ENCODE data around the gene CRYBA1. TPM values are rescaled to one million over a fixed set of nuclear protein-coding genes. Genes with fewer than 3 reads are reported as not detected.

The CRYBA1 gene
- total RNA-seq, 1 experiment from 2014 or later: not detected

DNA sequence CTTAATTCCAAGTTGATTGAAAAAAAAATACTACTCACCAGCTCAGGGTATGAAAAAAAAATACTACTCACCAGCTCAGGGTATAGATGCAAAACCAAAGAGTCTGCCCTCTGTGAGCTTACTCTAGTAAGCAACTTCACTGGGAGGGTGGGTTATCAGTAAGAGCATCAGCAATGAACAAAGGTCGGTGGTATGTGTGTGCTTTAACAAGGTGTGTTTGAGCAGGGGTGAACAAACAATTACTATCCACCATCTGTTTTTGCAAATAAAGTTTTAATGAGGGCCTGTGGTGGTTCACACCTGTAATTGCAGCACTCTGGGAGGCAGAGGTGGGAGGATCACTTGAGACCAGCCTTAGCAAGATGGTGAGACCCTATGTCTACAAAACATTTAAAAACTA, 27.3 kb downstream of the CRYBA1 start:
- no peak overlapping the region for H3K4me3 ChIP-seq (ENCODE audit: low read depth, low read length, poor library complexity, severe bottlenecking)
- H3K9me3 ChIP-seq (ENCODE audit: low read depth, low read length, poor library complexity, severe bottlenecking): no peaks in the 10 kb centered on the region
- POLR2A ChIA-PET (ENCODE audit: low non-redundant PET): interaction anchor here (0.7 kb wide), 1 partner anchor 267 kb away, joined by 3 read pairs; no protein-coding TSS in a partner anchor
- intact Hi-C loops (cut with micrococcal nuclease; ENCODE audit: unreplicated experiment): no loop called here
- CTCF ChIA-PET: no interaction called here
- no peak for TF ChIP-seq EZH2 (IDR thresholded peaks at IDR 0.05; ENCODE audit: borderline replicate concordance, low read depth, low read length, poor library complexity, severe bottlenecking)
- TF ChIP-seq, protein P1, sequence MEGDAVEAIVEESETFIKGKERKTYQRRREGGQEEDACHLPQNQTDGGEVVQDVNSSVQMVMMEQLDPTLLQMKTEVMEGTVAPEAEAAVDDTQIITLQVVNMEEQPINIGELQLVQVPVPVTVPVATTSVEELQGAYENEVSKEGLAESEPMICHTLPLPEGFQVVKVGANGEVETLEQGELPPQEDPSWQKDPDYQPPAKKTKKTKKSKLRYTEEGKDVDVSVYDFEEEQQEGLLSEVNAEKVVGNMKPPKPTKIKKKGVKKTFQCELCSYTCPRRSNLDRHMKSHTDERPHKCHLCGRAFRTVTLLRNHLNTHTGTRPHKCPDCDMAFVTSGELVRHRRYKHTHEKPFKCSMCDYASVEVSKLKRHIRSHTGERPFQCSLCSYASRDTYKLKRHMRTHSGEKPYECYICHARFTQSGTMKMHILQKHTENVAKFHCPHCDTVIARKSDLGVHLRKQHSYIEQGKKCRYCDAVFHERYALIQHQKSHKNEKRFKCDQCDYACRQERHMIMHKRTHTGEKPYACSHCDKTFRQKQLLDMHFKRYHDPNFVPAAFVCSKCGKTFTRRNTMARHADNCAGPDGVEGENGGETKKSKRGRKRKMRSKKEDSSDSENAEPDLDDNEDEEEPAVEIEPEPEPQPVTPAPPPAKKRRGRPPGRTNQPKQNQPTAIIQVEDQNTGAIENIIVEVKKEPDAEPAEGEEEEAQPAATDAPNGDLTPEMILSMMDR (conservative IDR thresholded peaks at IDR 0.05; ENCODE audit: low read depth, low read length): no peak
- no peaks in the 10 kb centered on the region for H3K4me1 ChIP-seq (ENCODE audit: insufficient read depth, low read length, poor library complexity, severe bottlenecking)
- peaks cover 66% of the 10 kb centered on the region for H3K36me3 ChIP-seq (ENCODE audit: insufficient read depth, low read length, poor library complexity, severe bottlenecking)
- no peak overlapping the region for H3K27ac ChIP-seq (ENCODE audit: low read depth, low read length, poor library complexity, severe bottlenecking)
- DNase-seq (ENCODE audit: low spot score): no peak
- no peaks in the 10 kb centered on the region for H3K27me3 ChIP-seq (replicated peaks; ENCODE audit: insufficient read depth, low read depth, low read length, poor library complexity)
- no TSS peak for BruUV-seq (replicated peaks)

DNA sequence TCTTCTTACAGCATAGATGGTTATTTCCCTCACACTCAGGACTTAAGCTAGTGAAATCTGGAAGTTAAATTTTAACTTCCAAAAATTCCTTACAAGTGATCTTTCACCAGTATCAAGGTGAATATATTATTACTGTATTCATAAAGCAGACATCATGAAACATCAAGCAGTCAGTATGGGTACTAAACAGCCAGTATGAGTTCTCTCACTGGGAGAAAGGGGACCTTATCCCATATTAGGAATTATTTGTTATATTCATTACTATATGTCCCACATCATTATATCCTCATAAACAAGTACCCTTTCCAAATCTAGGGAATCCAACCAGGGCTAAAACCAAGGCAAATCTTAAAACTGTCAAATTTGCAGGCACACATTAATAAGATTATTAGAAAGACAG, 32.0 kb downstream of the CRYBA1 start:
- no peak for DNase-seq (ENCODE audit: low spot score)
- POLR2A ChIA-PET (ENCODE audit: low non-redundant PET): no interaction called here

DNA sequence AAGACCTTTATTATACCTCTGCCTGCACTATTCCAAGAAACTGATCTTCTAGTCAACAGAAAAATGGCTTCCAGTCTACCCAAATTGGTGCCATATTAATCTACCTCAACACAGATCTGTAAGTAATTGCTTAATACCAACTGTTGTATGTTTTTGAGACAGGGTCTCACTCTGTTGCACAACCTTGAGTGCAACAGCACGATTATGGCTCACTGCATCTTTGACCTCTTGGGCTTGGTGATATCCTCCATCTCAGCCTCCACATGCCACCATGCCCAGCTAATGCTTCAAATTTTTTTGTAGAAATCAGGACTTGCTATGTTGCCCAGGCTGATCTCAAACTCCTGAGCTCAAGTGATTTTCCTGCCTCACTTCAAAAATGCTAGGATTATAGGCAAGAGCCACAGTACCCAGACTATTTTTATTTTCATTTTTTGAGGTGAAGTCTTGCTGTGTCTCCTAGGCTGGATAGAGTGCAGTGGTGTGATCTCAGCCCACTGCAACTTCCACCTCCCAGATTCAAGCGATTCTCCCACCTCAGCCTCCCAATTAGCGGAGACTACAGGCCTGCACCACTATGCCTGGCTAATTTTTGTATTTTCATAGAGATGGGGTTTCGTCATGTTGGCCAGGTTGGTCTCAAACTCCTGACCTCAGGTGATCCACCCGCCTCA, 32.9 kb downstream of the CRYBA1 start:
- no TSS peak for BruUV-seq (replicated peaks)
- DNase-seq (ENCODE audit: low spot score): no peak
- TF ChIP-seq EZH2 (IDR thresholded peaks at IDR 0.05; ENCODE audit: borderline replicate concordance, low read depth, low read length, poor library complexity, severe bottlenecking): no peak
- TF ChIP-seq, protein P1 (conservative IDR thresholded peaks at IDR 0.05; ENCODE audit: low read depth, low read length): no peak
- Histone ChIP-seq H3K36me3 (ENCODE audit: insufficient read depth, low read length, poor library complexity, severe bottlenecking) (peaks cover 89% of the 10 kb centered on the region), H3K27me3 (replicated peaks; ENCODE audit: insufficient read depth, low read depth, low read length, poor library complexity) (no peaks in the 10 kb centered on the region), H3K9me3 (ENCODE audit: low read depth, low read length, poor library complexity, severe bottlenecking) (peaks cover 6% of the 10 kb centered on the region), H3K4me1 (ENCODE audit: insufficient read depth, low read length, poor library complexity, severe bottlenecking) (peaks cover 3% of the 10 kb centered on the region), H3K4me3 (ENCODE audit: low read depth, low read length, poor library complexity, severe bottlenecking) (no peak overlapping the region), H3K27ac (ENCODE audit: low read depth, low read length, poor library complexity, severe bottlenecking) (peak overlapping the region; percentile 21)
- POLR2A ChIA-PET (ENCODE audit: low non-redundant PET): no interaction called here
- CTCF ChIA-PET: no interaction called here
- intact Hi-C loops (cut with micrococcal nuclease; ENCODE audit: unreplicated experiment): no loop called here

More for the DNA sequence above, 32.0 kb downstream of the CRYBA1 start:
- no peak overlapping the region for H3K4me3 ChIP-seq (ENCODE audit: low read depth, low read length, poor library complexity, severe bottlenecking)
- H3K4me1 ChIP-seq (ENCODE audit: insufficient read depth, low read length, poor library complexity, severe bottlenecking): peaks cover 3% of the 10 kb centered on the region
- H3K27ac ChIP-seq (ENCODE audit: low read depth, low read length, poor library complexity, severe bottlenecking): no peak overlapping the region
- CTCF ChIA-PET: no interaction called here
- H3K27me3 ChIP-seq (replicated peaks; ENCODE audit: insufficient read depth, low read depth, low read length, poor library complexity): no peaks in the 10 kb centered on the region
- H3K36me3 ChIP-seq (ENCODE audit: insufficient read depth, low read length, poor library complexity, severe bottlenecking): peaks cover 89% of the 10 kb centered on the region
- H3K9me3 ChIP-seq (ENCODE audit: low read depth, low read length, poor library complexity, severe bottlenecking): peaks cover 6% of the 10 kb centered on the region
- TF ChIP-seq, protein P1 (conservative IDR thresholded peaks at IDR 0.05; ENCODE audit: low read depth, low read length): no peak
- no peak for TF ChIP-seq EZH2 (IDR thresholded peaks at IDR 0.05; ENCODE audit: borderline replicate concordance, low read depth, low read length, poor library complexity, severe bottlenecking)
- no TSS peak for BruUV-seq (replicated peaks)
- intact Hi-C loops (cut with micrococcal nuclease; ENCODE audit: unreplicated experiment): no loop called here

Data from A673 (cell line).